ENCODE results near the gene KLHL7. TPM values are rescaled to one million over a fixed set of nuclear protein-coding genes. Genes with fewer than 3 reads are reported as not detected.

Gene KLHL7
- total RNA-seq, 1 experiment from 2014 or later, result 20.6 TPM

- Histone ChIP-seq H3K4me3 (replicated peaks in 1 of 2; ENCODE audit: low read depth in 1 of 2, low read length in 2 of 2) (no peak overlapping the region), H3K9ac (ENCODE audit: low read length) (no peak overlapping the region), H3K27me3 (ENCODE audit: insufficient read depth, low read length) (no peaks in the 10 kb centered on the region), H3K36me3 (ENCODE audit: control insufficient read depth in 1 of 2, insufficient read depth in 2 of 2, low read length in 2 of 2) (no peaks in the 10 kb centered on the region), H3K4me2 (ENCODE audit: low read length) (no peak overlapping the region), H3K9me2 (ENCODE audit: insufficient read depth) (no peaks in the 10 kb centered on the region), H3K9me3 (ENCODE audit: control insufficient read depth in 1 of 2, insufficient read depth in 1 of 2, low read depth in 1 of 2, low read length in 2 of 2) (no peaks in the 10 kb centered on the region), H3K4me1 (ENCODE audit: control insufficient read depth in 1 of 2, insufficient read depth in 2 of 2, low read length in 2 of 2) (no peaks in the 10 kb centered on the region), H4K20me1 (ENCODE audit: insufficient read depth) (no peaks in the 10 kb centered on the region), H3K27ac (ENCODE audit: low read depth, low read length) (no peak overlapping the region), H2AFZ (ENCODE audit: low read depth, low read length, poor library complexity, severe bottlenecking) (no peak overlapping the region), H3K79me2 (ENCODE audit: insufficient read depth, low read length) (no peaks in the 10 kb centered on the region)
- ChIA-PET RAD21 (ENCODE audit: low non-redundant PET in 1 of 2, low total read pairs in 2 of 2, uncharacterized antibody in 2 of 2, unreplicated experiment in 2 of 2) (no interaction called here), POLR2A (no interaction called here), CTCF (no interaction called here)
- DNase-seq (ENCODE audit: low read depth, low spot score) (no peak), ATAC-seq (no peak)
- BruUV-seq (replicated peaks), result no TSS peak
- intact Hi-C loops (cut with micrococcal nuclease), result no loop called here
- TF ChIP-seq RAD21 (IDR thresholded peaks at IDR 0.05; ENCODE audit: low read depth) (no peak), TCF7L2 (IDR thresholded peaks at IDR 0.05; ENCODE audit: borderline replicate concordance, extremely low read depth, insufficient read depth, insufficient read length) (no peak)
Observed at GRCh38 chr7:23167691-23168090, 62.1 kb downstream of the KLHL7 start.

- DNase-seq (ENCODE audit: low read depth, low spot score) (no peak), ATAC-seq (no peak)
Observed at GRCh38 chr7:23168111-23168885, 62.7 kb downstream of the KLHL7 start.

More at GRCh38 chr7:23168111-23168885, 62.7 kb downstream of the KLHL7 start:
- TF ChIP-seq ZFX (IDR thresholded peaks at IDR 0.05) (no peak), SP1 (IDR thresholded peaks at IDR 0.05; ENCODE audit: low read depth) (no peak), EZH2 (IDR thresholded peaks at IDR 0.05) (no peak), JUND (IDR thresholded peaks at IDR 0.05) (no peak), YY1 (IDR thresholded peaks at IDR 0.05; ENCODE audit: extremely low read depth, insufficient replicate concordance, low read depth, low read length) (no peak), ZNF274 (IDR thresholded peaks at IDR 0.05; ENCODE audit: low read depth, low read length) (no peak), SRF (IDR thresholded peaks at IDR 0.05; ENCODE audit: low read depth) (no peak), CTCF (IDR thresholded peaks at IDR 0.05 in 2 of 3, conservative IDR thresholded peaks at IDR 0.05 in 1 of 3; ENCODE audit: borderline replicate concordance in 1 of 3, insufficient read depth in 1 of 3, low read depth in 2 of 3, low read length in 2 of 3) (no peak), SIN3A (IDR thresholded peaks at IDR 0.05; ENCODE audit: low read depth) (no peak), ELF1 (IDR thresholded peaks at IDR 0.05; ENCODE audit: borderline replicate concordance, low read depth) (no peak), POLR2A (IDR thresholded peaks at IDR 0.05; ENCODE audit: borderline replicate concordance, extremely low read depth, insufficient read depth, insufficient read length) (no peak)
- H3K9me3 ChIP-seq (ENCODE audit: control insufficient read depth in 1 of 2, insufficient read depth in 1 of 2, low read depth in 1 of 2, low read length in 2 of 2), result no peaks in the 10 kb centered on the region
- no TSS peak for BruUV-seq (replicated peaks)
- no peaks in the 10 kb centered on the region for H3K27me3 ChIP-seq (ENCODE audit: insufficient read depth, low read length)
- CTCF ChIA-PET, result no interaction called here
- H3K4me1 ChIP-seq (ENCODE audit: control insufficient read depth in 1 of 2, insufficient read depth in 2 of 2, low read length in 2 of 2), result no peaks in the 10 kb centered on the region
- no peak overlapping the region for H3K27ac ChIP-seq (ENCODE audit: low read depth, low read length)
- H3K9ac ChIP-seq (ENCODE audit: low read length), result no peak overlapping the region
- H3K4me3 ChIP-seq (replicated peaks in 1 of 2; ENCODE audit: low read depth in 1 of 2, low read length in 2 of 2), result no peak overlapping the region
- intact Hi-C loops (cut with micrococcal nuclease), result no loop called here
- RAD21 ChIA-PET (ENCODE audit: low non-redundant PET in 1 of 2, low total read pairs in 2 of 2, uncharacterized antibody in 2 of 2, unreplicated experiment in 2 of 2), result no interaction called here
- H3K36me3 ChIP-seq (ENCODE audit: control insufficient read depth in 1 of 2, insufficient read depth in 2 of 2, low read length in 2 of 2), result no peaks in the 10 kb centered on the region
- no peak overlapping the region for H2AFZ ChIP-seq (ENCODE audit: low read depth, low read length, poor library complexity, severe bottlenecking)
- no peak overlapping the region for H3K4me2 ChIP-seq (ENCODE audit: low read length)
- POLR2A ChIA-PET, result no interaction called here
- no peaks in the 10 kb centered on the region for H4K20me1 ChIP-seq (ENCODE audit: insufficient read depth)
- H3K79me2 ChIP-seq (ENCODE audit: insufficient read depth, low read length), result no peaks in the 10 kb centered on the region
- H3K9me2 ChIP-seq (ENCODE audit: insufficient read depth), result no peaks in the 10 kb centered on the region

Measured in HCT116 (cell line).